H1 (cell line): Measurements from ENCODE around the gene PRSS38.

Source experiments
- ASH2L ChIP-seq: fragments of 200-600, 300-600 bp; sonication (generic); IDR thresholded peaks from one replicate; pipeline ENCODE4 v1.7.1; 2017; ENCODE audit warnings: low read length
- BRCA1 ChIP-seq: IDR thresholded peaks from 2 replicates; pipeline ENCODE4 v1.6.1; 2012; ENCODE audit warnings: low read depth, low read length, improper control_type of control experiment
- GABPA ChIP-seq: IDR thresholded peaks from 2 replicates; pipeline ENCODE4 v1.6.1; 2011; ENCODE audit warnings: mild to moderate bottlenecking, low read length, moderate library complexity, borderline replicate concordance; ENCODE audit not compliant: insufficient read depth
- JUND ChIP-seq: IDR thresholded peaks from 2 replicates; pipeline ENCODE4 v1.6.1; 2011; ENCODE audit warnings: mild to moderate bottlenecking, improper control_type of control experiment, low read length
- POLR2A ChIP-seq, 2 experiments: IDR thresholded peaks; 1 replicate in 1 of 2; 2 replicates in 1 of 2; pipeline ENCODE4 v1.6.1; 2011; ENCODE audit warnings: low read depth in 2 of 2, low read length in 2 of 2, mild to moderate bottlenecking in 2 of 2; ENCODE audit errors: control extremely low read depth in 1 of 2
- RNF2 ChIP-seq: fragments of 200-900, 300-1000 bp; sonication (generic); IDR thresholded peaks from 2 replicates; pipeline ENCODE4 v1.7.1; 2016; ENCODE audit warnings: borderline replicate concordance, low read depth, mild to moderate bottlenecking, antibody characterized with exemption, low read length; ENCODE audit not compliant: poor library complexity, severe bottlenecking; ENCODE audit errors: missing control alignments
- SAP30 ChIP-seq: fragments of 300-600 bp; sonication (generic); IDR thresholded peaks from 2 replicates; pipeline ENCODE4 v1.7.1; 2012; ENCODE audit warnings: low read length, moderate library complexity, mild to moderate bottlenecking, inconsistent platforms; ENCODE audit not compliant: insufficient read depth, insufficient replicate concordance
- TAF1 ChIP-seq: IDR thresholded peaks from 2 replicates; pipeline ENCODE4 v1.6.1; 2011; ENCODE audit warnings: mild to moderate bottlenecking, low read depth, low read length
- TCF12 ChIP-seq: IDR thresholded peaks from 2 replicates; pipeline ENCODE4 v1.6.1; 2011; ENCODE audit warnings: low read depth, mild to moderate bottlenecking, low read length
- TF ChIP-seq, protein P1 (sequence below), 3 experiments: IDR thresholded peaks; 1 replicate in 2 of 3; 2 replicates in 1 of 3; pipeline versions ENCODE4 v1.5.1 to v1.6.1; 2011; ENCODE audit warnings: low read length in 3 of 3, mild to moderate bottlenecking in 3 of 3, inconsistent platforms in 2 of 3, low read depth in 1 of 3, moderate library complexity in 1 of 3; ENCODE audit not compliant: insufficient read depth in 1 of 3; ENCODE audit errors: control extremely low read depth in 1 of 3

DNA sequence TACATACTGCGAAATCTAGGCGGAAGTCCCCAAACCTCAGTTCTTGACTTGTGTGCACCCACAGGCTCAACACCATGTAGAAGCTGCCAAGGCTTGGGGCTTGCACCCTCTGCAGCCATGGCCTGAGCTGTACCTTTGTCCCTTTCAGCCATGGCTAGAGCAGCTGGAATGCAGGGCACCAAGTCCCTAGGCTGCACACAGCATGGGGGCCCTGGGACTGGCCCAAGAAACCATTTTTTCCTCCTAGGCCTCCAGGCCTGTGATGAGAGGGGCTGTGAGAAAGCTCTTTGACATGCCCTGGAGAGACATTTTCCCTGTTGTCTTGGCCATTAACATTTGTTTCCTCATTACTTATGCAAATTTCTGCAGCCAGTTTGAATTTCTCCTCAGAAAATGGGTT lies 1.5 kb upstream of the PRSS38 start:
- TF ChIP-seq GABPA, result no peak
- TF ChIP-seq, protein P1, sequence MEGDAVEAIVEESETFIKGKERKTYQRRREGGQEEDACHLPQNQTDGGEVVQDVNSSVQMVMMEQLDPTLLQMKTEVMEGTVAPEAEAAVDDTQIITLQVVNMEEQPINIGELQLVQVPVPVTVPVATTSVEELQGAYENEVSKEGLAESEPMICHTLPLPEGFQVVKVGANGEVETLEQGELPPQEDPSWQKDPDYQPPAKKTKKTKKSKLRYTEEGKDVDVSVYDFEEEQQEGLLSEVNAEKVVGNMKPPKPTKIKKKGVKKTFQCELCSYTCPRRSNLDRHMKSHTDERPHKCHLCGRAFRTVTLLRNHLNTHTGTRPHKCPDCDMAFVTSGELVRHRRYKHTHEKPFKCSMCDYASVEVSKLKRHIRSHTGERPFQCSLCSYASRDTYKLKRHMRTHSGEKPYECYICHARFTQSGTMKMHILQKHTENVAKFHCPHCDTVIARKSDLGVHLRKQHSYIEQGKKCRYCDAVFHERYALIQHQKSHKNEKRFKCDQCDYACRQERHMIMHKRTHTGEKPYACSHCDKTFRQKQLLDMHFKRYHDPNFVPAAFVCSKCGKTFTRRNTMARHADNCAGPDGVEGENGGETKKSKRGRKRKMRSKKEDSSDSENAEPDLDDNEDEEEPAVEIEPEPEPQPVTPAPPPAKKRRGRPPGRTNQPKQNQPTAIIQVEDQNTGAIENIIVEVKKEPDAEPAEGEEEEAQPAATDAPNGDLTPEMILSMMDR (IDR thresholded peaks at IDR 0.05; ENCODE audit: control extremely low read depth in 1 of 3, insufficient read depth in 1 of 3, low read depth in 1 of 3, low read length in 3 of 3), result no peak
- no peak for TF ChIP-seq JUND
- TF ChIP-seq BRCA1, result no peak
- TF ChIP-seq RNF2, result no peak
- no peak for TF ChIP-seq TAF1
- TF ChIP-seq POLR2A (IDR thresholded peaks at IDR 0.05; ENCODE audit: control extremely low read depth in 1 of 2, low read depth in 2 of 2, low read length in 2 of 2), result no peak
- no peak for TF ChIP-seq TCF12
- no peak for TF ChIP-seq ASH2L
- TF ChIP-seq SAP30, result no peak
